Activated T-cell treated with anti-CD3 and anti-CD28 coated beads, Interleukin-2, amount 50 U/mL, for 24 hours (primary cell): ENCODE measurements around the gene USP6NL.

Source experiments
- DNase-seq: peaks from one replicate; pipeline ENCODE4 v3.0.0-alpha.2; 2020
- H3K27ac Mint-ChIP-seq: 2 replicates; pipeline ENCODE4 v1.8.0; 2020; ENCODE audit warnings: mild to moderate bottlenecking, mixed read lengths
- H3K27me3 Mint-ChIP-seq: 2 replicates; pipeline ENCODE4 v1.8.0; 2020; ENCODE audit warnings: mixed read lengths
- H3K36me3 Mint-ChIP-seq: 2 replicates; pipeline ENCODE4 v1.8.0; 2020; ENCODE audit warnings: low read depth, mixed read lengths
- H3K4me1 Mint-ChIP-seq: 2 replicates; pipeline ENCODE4 v1.8.0; 2020; ENCODE audit warnings: low read depth, mixed read lengths
- H3K4me3 Mint-ChIP-seq: 2 replicates; pipeline ENCODE4 v1.8.0; 2020; ENCODE audit warnings: mild to moderate bottlenecking, moderate library complexity, mixed read lengths
- H3K9me3 Mint-ChIP-seq: 2 replicates; pipeline ENCODE4 v1.8.0; 2020; ENCODE audit warnings: mixed read lengths

The USP6NL gene

DNA sequence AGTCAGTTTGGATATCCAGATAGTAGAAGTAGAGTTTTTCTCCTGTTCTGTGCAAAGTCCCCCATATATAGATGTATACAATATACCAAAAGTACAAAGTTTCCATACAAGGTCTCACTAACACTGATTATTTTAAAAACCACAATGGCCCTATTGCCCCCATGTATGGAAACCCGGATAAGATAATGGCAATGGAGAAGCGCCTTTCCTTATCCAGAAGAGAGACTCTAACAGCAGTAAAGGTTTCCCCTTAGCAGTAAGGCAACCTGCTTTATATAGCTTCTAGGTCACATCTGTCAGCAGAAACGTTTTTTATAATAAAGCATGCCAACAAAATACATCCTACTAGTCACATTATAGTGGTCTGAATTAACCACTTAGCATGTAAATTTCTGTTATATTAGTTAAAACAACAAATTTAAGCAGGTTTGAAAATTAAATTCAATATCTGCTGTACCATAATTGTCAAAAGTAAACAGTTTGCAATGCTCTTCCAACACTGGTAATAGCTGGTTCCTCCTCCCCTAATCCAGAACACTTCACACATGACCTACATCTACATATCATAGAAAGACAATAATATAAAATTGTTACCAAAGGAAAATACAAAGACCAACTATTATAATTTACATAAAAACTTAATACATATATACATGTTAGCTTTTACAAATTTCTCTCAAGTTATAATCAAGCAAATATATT, 22.4 kb downstream of the USP6NL start:
- Mint-ChIP-seq H3K36me3 (no peaks in the 10 kb centered on the region), H3K4me1 (peaks cover 10% of the 10 kb centered on the region), H3K4me3 (no peak overlapping the region), H3K9me3 (no peaks in the 10 kb centered on the region), H3K27me3 (no peaks in the 10 kb centered on the region), H3K27ac (no peak overlapping the region)
- no peak for DNase-seq

DNA sequence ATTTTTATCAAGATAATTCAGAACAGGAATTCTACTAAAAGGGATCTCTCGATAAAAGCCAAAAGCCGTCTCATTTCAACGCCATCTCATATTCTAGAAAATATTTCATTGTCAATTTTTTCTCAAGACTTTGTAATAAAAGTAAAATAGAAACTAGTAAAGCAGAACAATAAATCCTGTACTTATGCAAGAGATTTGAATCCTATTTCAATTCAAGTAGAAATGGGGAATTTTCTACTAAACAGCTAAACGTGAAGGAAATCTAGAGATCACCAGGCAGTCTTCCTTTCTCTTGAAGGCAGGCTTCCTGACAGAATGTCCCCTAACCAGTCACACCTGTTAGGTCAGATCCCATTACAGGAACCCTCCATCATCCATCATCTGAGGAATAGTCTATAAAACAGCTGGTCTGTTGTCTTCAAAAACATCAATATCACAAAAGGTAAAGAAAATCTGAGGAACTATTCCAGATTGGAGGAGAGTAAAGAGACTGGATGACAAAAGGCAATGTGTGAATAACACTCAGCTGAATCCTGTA, 23.7 kb downstream of the USP6NL start:
- no peaks in the 10 kb centered on the region for H3K36me3 Mint-ChIP-seq
- peaks cover 10% of the 10 kb centered on the region for H3K4me1 Mint-ChIP-seq
- H3K4me3 Mint-ChIP-seq: no peak overlapping the region
- no peaks in the 10 kb centered on the region for H3K27me3 Mint-ChIP-seq
- H3K27ac Mint-ChIP-seq: no peak overlapping the region
- no peak for DNase-seq
- H3K9me3 Mint-ChIP-seq: no peaks in the 10 kb centered on the region

DNA sequence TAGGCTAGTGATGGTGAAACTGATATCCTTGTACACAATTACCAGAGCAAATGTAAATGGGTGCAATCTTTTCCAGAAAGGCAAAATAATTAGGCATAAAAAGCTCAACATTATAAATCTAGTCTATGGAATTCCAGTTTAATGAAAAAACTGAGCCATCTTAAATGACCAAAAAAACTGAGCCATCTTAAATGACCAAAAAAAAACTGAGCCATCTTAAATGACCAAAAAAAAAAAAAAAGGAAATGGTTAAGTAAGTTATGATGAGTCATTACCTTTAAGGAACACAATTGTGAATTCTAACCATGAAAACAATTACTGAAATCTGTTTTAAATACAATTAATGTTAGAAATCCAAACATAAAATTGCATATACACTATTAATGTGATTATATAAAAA, 25.3 kb downstream of the USP6NL start:
- Mint-ChIP-seq H3K4me3 (no peak overlapping the region), H3K27me3 (no peaks in the 10 kb centered on the region), H3K4me1 (peaks cover 18% of the 10 kb centered on the region), H3K27ac (no peak overlapping the region), H3K36me3 (no peaks in the 10 kb centered on the region), H3K9me3 (no peaks in the 10 kb centered on the region)
- no peak for DNase-seq

DNA sequence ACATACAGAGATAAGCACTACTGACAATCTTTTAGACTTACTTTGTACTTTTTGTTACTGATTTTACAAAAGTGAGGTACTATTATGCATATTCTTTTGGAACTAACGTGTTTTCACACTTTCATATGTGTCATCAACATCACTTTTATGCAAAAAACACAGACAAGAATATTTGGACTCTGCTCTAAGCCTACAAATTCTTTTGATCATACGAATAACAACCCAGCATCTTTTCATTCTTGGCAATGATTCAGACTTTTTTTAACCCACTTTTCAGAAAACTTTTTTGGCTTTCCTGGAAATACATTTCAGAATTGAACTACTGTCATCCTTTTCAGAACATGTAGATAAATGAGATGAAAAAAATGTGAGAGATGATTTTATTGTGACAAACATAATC, 30.2 kb downstream of the USP6NL start:
- no peak for DNase-seq
- Mint-ChIP-seq H3K4me1 (peaks cover 40% of the 10 kb centered on the region), H3K27ac (peak overlapping the region; percentile 80), H3K27me3 (no peaks in the 10 kb centered on the region), H3K36me3 (no peaks in the 10 kb centered on the region), H3K4me3 (peak overlapping the region; percentile 34), H3K9me3 (no peaks in the 10 kb centered on the region)

DNA sequence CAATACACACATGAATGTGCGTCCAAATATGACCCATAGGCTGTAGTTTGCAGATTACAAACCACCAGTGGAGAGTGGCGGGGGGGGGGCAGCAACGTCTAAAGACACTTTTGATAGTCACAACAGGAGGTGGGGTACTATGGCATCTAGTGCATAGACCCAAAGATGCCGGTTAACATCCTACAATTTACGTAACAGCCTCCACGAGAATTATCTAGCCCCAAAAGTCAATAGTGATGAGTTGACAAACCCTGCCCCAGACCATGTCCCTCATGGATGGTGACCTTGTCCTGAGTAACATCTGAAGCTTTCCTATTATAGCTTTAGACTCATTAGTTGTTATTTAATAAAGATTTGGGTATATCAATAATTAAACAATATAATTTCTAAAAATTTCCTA, 31.6 kb downstream of the USP6NL start:
- no peak for DNase-seq
- Mint-ChIP-seq H3K27ac (no peak overlapping the region), H3K9me3 (no peaks in the 10 kb centered on the region), H3K4me3 (no peak overlapping the region), H3K4me1 (peaks cover 36% of the 10 kb centered on the region), H3K27me3 (peaks cover 5% of the 10 kb centered on the region), H3K36me3 (no peaks in the 10 kb centered on the region)

DNA sequence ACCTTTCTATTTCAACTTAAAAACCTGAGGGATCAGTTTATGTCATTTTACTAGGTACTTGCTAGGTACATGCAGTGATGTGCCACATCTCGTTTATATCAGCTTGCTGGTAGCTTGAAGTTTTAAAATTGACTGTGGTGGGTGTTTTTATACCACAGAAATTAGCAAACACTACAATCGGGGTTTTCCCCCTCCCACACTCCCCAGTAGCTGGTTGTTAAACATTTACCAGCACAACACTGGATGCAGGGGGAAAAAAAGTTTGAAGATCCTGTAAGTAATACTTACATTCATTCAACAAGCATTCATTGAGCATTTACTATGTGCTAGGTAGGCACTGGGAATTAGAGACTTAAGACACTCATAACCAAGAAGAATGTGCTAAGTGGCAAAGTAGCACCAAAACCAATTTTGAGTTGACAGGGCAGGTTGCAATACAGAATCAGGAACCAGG, 32.6 kb downstream of the USP6NL start:
- Mint-ChIP-seq H3K27ac (peak overlapping the region; percentile 44), H3K36me3 (no peaks in the 10 kb centered on the region), H3K9me3 (no peaks in the 10 kb centered on the region), H3K4me3 (no peak overlapping the region), H3K4me1 (peaks cover 42% of the 10 kb centered on the region), H3K27me3 (peaks cover 8% of the 10 kb centered on the region)
- DNase-seq: no peak

DNA sequence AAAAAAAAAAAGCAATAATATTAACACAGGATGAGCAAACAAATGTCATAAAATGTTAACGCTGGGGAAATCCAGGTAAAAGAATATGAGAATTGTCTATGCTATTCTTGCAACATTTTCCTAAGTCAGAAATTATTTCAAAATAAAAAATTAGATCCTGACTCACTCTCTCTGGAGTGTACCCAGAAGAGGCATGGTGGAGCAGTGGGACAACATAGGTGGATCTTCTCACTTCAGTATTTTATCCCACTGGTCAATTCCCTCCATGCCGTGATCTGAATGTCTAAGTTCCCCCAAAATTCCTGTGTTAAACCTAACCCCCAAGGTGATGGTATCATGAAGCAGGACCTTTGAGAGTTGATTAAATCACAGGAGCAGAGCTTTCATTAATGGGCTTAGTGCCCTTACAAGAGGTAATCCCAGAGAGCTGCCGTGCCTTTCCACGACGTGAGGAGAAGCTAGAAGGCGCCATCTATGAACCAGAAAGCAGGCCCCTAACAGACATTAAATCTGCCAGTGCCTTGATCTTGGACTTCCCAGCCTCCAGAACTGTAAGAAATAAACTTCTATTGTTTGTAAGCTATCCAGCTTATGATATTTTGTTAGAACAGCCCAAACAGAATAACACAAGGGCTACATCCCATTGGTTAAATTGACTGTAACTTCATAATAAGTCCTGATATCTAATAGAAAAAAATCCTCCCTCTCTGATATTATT, 35.2 kb downstream of the USP6NL start:
- Mint-ChIP-seq H3K36me3 (no peaks in the 10 kb centered on the region), H3K27me3 (peaks cover 8% of the 10 kb centered on the region), H3K9me3 (no peaks in the 10 kb centered on the region), H3K4me3 (no peak overlapping the region), H3K4me1 (peaks cover 40% of the 10 kb centered on the region), H3K27ac (no peak overlapping the region)
- no peak for DNase-seq

DNA sequence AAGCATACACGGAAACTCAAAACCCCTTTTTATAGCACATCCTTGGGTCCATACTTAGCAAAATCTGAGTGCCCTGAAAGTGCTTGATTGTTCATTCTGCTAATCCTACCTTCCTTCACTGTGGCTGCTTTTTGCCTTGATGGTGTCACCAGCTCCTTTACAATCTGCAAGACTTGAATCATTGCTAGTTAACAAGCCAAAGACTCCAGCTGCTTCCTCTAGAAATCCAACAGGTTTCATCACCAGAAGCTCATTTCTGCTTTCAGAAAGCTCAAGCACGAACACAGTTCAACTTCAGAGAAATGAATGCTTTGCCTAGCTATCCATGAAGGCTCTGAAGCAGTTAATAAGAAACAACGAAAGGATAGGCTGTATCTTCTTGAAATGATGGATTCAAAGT, 38.0 kb downstream of the USP6NL start:
- no peak for DNase-seq
- peaks cover 8% of the 10 kb centered on the region for H3K27me3 Mint-ChIP-seq
- no peaks in the 10 kb centered on the region for H3K9me3 Mint-ChIP-seq
- no peaks in the 10 kb centered on the region for H3K36me3 Mint-ChIP-seq
- peaks cover 20% of the 10 kb centered on the region for H3K4me1 Mint-ChIP-seq
- H3K4me3 Mint-ChIP-seq: no peak overlapping the region
- H3K27ac Mint-ChIP-seq: no peak overlapping the region

DNA sequence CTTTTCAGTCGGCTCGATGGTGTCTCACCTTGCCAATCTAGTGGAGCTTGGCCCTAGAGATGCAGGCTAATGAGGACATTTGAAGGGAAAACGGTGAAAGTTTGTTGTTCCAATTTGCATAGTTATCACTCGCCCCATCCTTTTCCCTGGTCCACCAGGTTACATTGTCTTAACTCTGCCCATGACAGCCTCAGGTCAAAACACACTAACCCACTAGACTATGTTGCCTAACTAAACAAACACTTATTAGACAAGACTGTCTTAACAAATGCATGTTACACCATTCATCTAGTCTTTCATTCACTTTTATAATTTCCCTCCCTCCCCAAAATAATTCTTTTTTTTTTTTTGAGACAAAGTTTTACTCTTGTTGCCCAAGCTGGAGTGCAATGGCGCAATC, 40.7 kb downstream of the USP6NL start:
- Mint-ChIP-seq H3K27ac (no peak overlapping the region), H3K4me3 (no peak overlapping the region), H3K9me3 (no peaks in the 10 kb centered on the region), H3K36me3 (no peaks in the 10 kb centered on the region), H3K4me1 (peaks cover 15% of the 10 kb centered on the region), H3K27me3 (peaks cover 6% of the 10 kb centered on the region)
- no peak for DNase-seq

DNA sequence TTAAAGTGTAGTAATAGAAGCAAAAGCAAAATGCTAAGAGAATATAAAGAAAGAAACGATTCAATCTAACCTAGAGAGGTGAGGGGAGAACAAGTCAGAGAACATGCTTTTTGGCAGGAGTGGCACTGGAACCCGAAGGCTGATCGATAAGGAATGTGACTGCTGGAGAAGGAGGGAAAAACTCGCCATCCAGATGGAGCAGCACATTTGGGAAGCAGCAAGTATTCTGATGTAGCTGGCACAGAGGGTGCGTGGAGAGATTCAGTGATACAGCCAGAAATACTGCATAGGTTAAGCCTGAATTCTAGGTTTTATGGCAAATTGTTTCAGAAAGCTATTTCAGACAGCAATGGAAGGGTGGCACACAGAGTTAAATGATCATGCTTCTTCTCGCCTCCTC, 42.0 kb downstream of the USP6NL start:
- H3K36me3 Mint-ChIP-seq: no peaks in the 10 kb centered on the region
- no peaks in the 10 kb centered on the region for H3K9me3 Mint-ChIP-seq
- H3K27ac Mint-ChIP-seq: no peak overlapping the region
- H3K27me3 Mint-ChIP-seq: peaks cover 2% of the 10 kb centered on the region
- H3K4me3 Mint-ChIP-seq: no peak overlapping the region
- peaks cover 10% of the 10 kb centered on the region for H3K4me1 Mint-ChIP-seq
- DNase-seq: no peak

DNA sequence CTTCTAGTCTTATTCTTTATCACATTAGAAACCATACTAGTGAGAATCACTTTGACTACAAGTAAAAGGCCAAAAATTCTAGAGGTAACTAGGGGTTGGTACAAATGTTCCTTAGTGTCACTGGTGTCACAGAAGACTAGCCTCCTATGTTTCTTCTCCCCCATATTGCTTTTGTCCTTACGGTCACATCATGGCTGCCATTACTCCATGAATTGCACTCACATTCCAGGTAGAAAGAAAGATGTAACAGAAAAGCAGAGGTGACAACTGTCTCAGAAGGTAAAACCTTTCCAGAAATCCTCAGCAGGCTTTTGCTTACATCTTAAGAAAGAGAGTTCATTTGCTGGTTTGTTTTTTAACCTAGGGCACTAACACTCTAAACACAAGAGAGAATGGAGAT, 42.9 kb downstream of the USP6NL start:
- Mint-ChIP-seq H3K9me3 (no peaks in the 10 kb centered on the region), H3K27me3 (no peaks in the 10 kb centered on the region), H3K27ac (no peak overlapping the region), H3K36me3 (no peaks in the 10 kb centered on the region), H3K4me3 (no peak overlapping the region), H3K4me1 (peaks cover 4% of the 10 kb centered on the region)
- no peak for DNase-seq

DNA sequence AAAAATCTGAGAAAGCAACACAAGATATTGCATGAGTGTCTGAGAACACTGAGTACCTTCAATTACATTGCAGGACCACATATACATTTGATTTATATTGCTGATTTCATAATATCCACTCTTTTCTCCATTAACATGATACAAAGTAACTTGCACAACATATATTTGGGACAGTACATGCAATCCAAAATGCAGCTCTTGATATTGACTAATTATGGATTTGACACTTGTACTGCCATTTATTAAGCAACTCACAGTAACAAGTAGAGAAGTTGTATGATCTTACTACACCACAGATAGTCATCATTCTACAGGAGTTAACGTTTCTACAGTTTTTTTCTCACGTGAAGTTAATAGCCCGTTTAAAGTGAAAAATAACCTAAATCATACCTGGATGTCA, 46.7 kb downstream of the USP6NL start:
- DNase-seq: no peak
- Mint-ChIP-seq H3K9me3 (no peaks in the 10 kb centered on the region), H3K27me3 (no peaks in the 10 kb centered on the region), H3K4me3 (no peak overlapping the region), H3K36me3 (no peaks in the 10 kb centered on the region), H3K27ac (no peak overlapping the region), H3K4me1 (no peaks in the 10 kb centered on the region)

DNA sequence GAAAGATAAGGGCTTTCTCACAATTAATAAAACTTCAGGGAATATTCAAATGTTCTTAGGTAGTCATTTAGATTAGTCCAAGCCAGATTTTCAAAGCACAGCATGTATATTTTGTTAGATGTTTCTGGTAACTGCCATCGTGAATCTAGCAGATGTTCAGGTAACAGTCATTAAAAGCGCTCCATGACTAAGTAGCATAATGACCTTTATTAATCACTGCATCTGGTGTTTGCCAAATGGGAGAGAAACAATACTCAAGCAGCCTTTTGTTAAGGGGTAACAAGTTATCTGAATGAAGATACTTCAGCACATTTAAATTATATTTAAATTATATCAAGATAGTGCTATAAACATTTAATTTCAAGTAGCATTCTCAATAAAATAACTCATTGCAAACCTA, 47.5 kb downstream of the USP6NL start:
- Mint-ChIP-seq H3K36me3 (no peaks in the 10 kb centered on the region), H3K9me3 (no peaks in the 10 kb centered on the region), H3K4me1 (no peaks in the 10 kb centered on the region), H3K27ac (no peak overlapping the region), H3K27me3 (no peaks in the 10 kb centered on the region), H3K4me3 (no peak overlapping the region)
- DNase-seq: no peak

DNA sequence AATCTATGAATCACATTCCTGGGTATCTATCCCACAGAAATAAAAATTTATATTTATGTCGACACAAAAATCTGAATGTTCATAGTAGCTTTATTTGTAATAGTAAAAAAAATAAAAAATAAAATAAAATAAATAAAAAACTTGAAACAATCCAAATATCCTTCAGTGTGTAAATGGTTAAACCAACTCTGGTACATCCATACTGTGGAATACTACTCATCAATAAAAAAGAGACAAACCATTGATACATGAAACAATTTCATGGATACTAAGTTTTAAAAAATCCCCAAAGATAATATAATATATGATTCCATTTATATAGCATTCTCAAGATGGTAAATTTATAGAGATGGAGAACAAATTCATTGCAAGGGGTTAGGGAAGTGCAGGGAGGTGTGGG, 48.6 kb downstream of the USP6NL start:
- H3K4me1 Mint-ChIP-seq: no peaks in the 10 kb centered on the region
- no peak overlapping the region for H3K4me3 Mint-ChIP-seq
- H3K27me3 Mint-ChIP-seq: no peaks in the 10 kb centered on the region
- H3K27ac Mint-ChIP-seq: no peak overlapping the region
- DNase-seq: no peak
- H3K9me3 Mint-ChIP-seq: no peaks in the 10 kb centered on the region
- H3K36me3 Mint-ChIP-seq: no peaks in the 10 kb centered on the region

DNA sequence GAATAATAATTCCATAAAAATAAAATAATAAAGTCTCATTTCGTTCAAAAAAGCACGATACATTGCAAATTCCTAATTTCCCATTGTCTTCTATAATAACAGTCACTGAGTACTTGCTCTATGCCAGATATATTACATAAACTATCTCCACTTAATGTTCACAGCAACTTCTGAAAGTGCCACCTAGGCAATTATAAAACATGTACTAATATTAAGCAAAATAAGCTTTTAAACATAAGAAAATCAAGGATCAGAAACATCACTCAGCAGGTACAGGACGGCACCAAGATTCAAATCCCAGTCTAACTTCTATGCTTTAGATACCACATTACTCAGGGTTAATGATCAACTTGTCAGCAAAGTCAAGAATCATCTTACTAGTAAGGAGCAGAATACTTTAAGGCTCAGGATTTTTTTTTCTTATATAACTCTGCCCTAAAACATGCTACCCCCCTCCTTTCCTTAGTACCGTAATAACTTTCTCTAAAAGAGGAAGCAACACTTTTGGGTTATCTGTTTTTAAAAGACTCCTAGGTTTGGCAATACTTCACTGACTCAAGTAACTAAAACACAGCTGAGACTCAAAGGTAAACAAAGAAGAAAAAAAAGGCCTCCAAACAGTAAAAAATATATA, 51.3 kb downstream of the USP6NL start:
- no peak for DNase-seq
- Mint-ChIP-seq H3K4me1 (no peaks in the 10 kb centered on the region), H3K27me3 (no peaks in the 10 kb centered on the region), H3K27ac (no peak overlapping the region), H3K4me3 (no peak overlapping the region), H3K9me3 (no peaks in the 10 kb centered on the region), H3K36me3 (no peaks in the 10 kb centered on the region)
